Adrenal gland (tissue), 12 donors: ENCODE measurements around the gene SPRR3. TPM values are rescaled to one million over a fixed set of nuclear protein-coding genes. Genes with fewer than 3 reads are reported as not detected.

Experiments used
- DNase-seq, 7 donors: peaks; one replicate each; pipeline ENCODE4 v3.0.0-alpha.2; 2019 to 2020
- H3K27ac ChIP-seq, 5 donors: fragments of 200-600 bp; sonication (generic) in 4 of 5; 1 replicate in 3 of 5; 2 replicates in 2 of 5; pipeline versions ENCODE4 v1.5.1 to v1.8.0; 2016 to 2020; ENCODE audit warnings: mild to moderate bottlenecking in 1 of 5
- H3K27me3 ChIP-seq: fragments of 200-600 bp; 2 replicates; pipeline ENCODE4 v1.8.0; 2021
- H3K36me3 ChIP-seq, 2 donors: fragments of 200-600 bp; replicated peaks in 1 of 2; 1 replicate in 1 of 2; 2 replicates in 1 of 2; pipeline versions ENCODE4 v1.5.1 to v1.8.0; 2018 to 2022
- H3K4me1 ChIP-seq, 2 donors: fragments of 200-600 bp; replicated peaks in 1 of 2; 1 replicate in 1 of 2; 2 replicates in 1 of 2; pipeline versions ENCODE4 v1.5.1 to v1.8.0; 2018 to 2021
- H3K4me3 ChIP-seq, 4 donors: fragments of 200-600 bp; sonication (generic) in 3 of 4; one replicate each; pipeline ENCODE4 v1.5.1; 2016 to 2018
- H3K9me3 ChIP-seq, 3 donors: fragments of 200-600 bp; sonication (generic) in 1 of 3; replicated peaks in 1 of 3; 1 replicate in 2 of 3; 2 replicates in 1 of 3; pipeline versions ENCODE4 v1.5.1 to v1.8.0; 2016 to 2021
- CTCF ChIP-seq, 6 experiments: fragments of 450-650 bp in 4 of 6; fragments of 200-600 bp in 2 of 6; sonication (generic) in 1 of 6; IDR thresholded peaks; 1 replicate in 5 of 6; 2 replicates in 1 of 6; pipeline versions ENCODE4 v1.5.1 to v1.8.0; 2016 to 2021; ENCODE audit warnings: antibody characterized with exemption in 6 of 6, mild to moderate bottlenecking in 2 of 6, moderate library complexity in 1 of 6
- POLR2A ChIP-seq, 2 donors: fragments of 450-650 bp; IDR thresholded peaks; one replicate each; pipeline ENCODE4 v1.6.1; 2017; ENCODE audit warnings: antibody characterized with exemption in 2 of 2, mild to moderate bottlenecking in 2 of 2, moderate library complexity in 1 of 2
- whole genome bisulfite sequencing, 4 donors: extraction: QIAGEN DNeasy Blood & Tissue Kit in 2 of 4; methylation state at CpG; one replicate each; pipeline versions ENCODE4 v1.1.5 to v1.1.7; 2013 to 2017; 5-methylcytosine and 5-hydroxymethylcytosine counted together
- intact Hi-C, 2 donors: fragments of 100-400 bp; cut with DNase I; formaldehyde crosslinking; loops; one replicate each; pipeline versions ENCODE4 v1.14.1 to v1.15.0; 2022 to 2023
- polyA plus RNA-seq, 3 donors: library from polyadenylated mRNA; stranded (reverse); fragments of 200-250 nt in 2 of 3; fragments of 350-450 nt in 1 of 3; fragmentation: Illumina TruSeq in 1 of 3; extraction: RNeasy Lipid Tissue Mini Kit (QIAGEN cat#74804) in 1 of 3; gene quantifications; one replicate each; pipeline ENCODE4 v1.2.3, GENCODE V29; 2013 to 2014
- total RNA-seq, 9 donors: library from RNA; depleted of rRNA in 4 of 9; stranded (reverse); fragments of >200 nt in 4 of 9; fragments of 120-200 nt in 1 of 9; fragmentation: NEBNext Ultra II Directional in 1 of 9; extraction: Animal tissue kit (Norgen Biotek cat#: 25700) in 1 of 9; gene quantifications; one replicate each; pipeline versions ENCODE4 v1.1.0 to v1.2.4, GENCODE V29; 2013 to 2023
- donor health status: healthy with polysubstance abuse.
- donor health status: Bipolar disorder and iron deficiency.
- donor health status: DM: yes; HTN: yes; CAD: no.
- donor health status: DM: no; HTN: no; CAD: no.
- donor health status: DM: no; HTN: no; CAD: no.
- donor health status: DM: yes; HTN: yes; CAD: no.

SPRR3 gene
- total and polyA plus RNA-seq, 12 donors: 0.67 to 6.1 (median 2.5) TPM; not detected in 8

GRCh38 chr1:152995842-152996241 lies 5.7 kb upstream of the SPRR3 start:
- intact Hi-C loops: no loop called here
- WGBS, 4 donors: 0 to 50% (median 36%) methylated on average over 1 of the region's 1 CpG
- TF ChIP-seq CTCF (IDR thresholded peaks at IDR 0.05) (no peak), POLR2A (IDR thresholded peaks at IDR 0.05) (no peak)
- no peaks in the 10 kb centered on the region for H3K9me3 ChIP-seq
- no peak overlapping the region for H3K4me3 ChIP-seq
- no peaks in the 10 kb centered on the region for H3K4me1 ChIP-seq
- H3K36me3 ChIP-seq: no peaks in the 10 kb centered on the region
- H3K27me3 ChIP-seq: no peaks in the 10 kb centered on the region
- no peak for DNase-seq
- no peak overlapping the region for H3K27ac ChIP-seq

GRCh38 chr1:152996633-152997400 lies 4.7 kb upstream of the SPRR3 start:
- H3K4me3 ChIP-seq: no peak overlapping the region
- intact Hi-C loops: no loop called here
- no peaks in the 10 kb centered on the region for H3K36me3 ChIP-seq
- no peaks in the 10 kb centered on the region for H3K4me1 ChIP-seq
- H3K9me3 ChIP-seq: no peaks in the 10 kb centered on the region
- H3K27me3 ChIP-seq: no peaks in the 10 kb centered on the region
- no peak for TF ChIP-seq POLR2A (IDR thresholded peaks at IDR 0.05)
- no peak for TF ChIP-seq CTCF (IDR thresholded peaks at IDR 0.05)
- no peak overlapping the region for H3K27ac ChIP-seq
- WGBS, 4 donors: 32 to 40% (median 36%) methylated on average over 5 of the region's 5 CpGs
- no peak for DNase-seq

- no peak for DNase-seq
- Histone ChIP-seq H3K9me3 (no peaks in the 10 kb centered on the region), H3K4me1 (no peaks in the 10 kb centered on the region), H3K4me3 (no peak overlapping the region), H3K27ac (no peak overlapping the region), H3K36me3 (no peaks in the 10 kb centered on the region), H3K27me3 (no peaks in the 10 kb centered on the region)
- intact Hi-C loops: no loop called here
- no peak for TF ChIP-seq POLR2A (IDR thresholded peaks at IDR 0.05)
- 57 to 73% (median 69%) methylated on average over 7 of the region's 7 CpGs for WGBS, 4 donors
Measured at GRCh38 chr1:152997901-152998300, 3.6 kb upstream of the SPRR3 start.

- intact Hi-C loops: no loop called here
- Histone ChIP-seq H3K36me3 (no peaks in the 10 kb centered on the region), H3K4me3 (no peak overlapping the region), H3K4me1 (no peaks in the 10 kb centered on the region), H3K27me3 (no peaks in the 10 kb centered on the region), H3K27ac (no peak overlapping the region), H3K9me3 (no peaks in the 10 kb centered on the region)
- WGBS, 4 donors: 76 to 87% (median 80%) methylated on average over 4 of the region's 4 CpGs
- TF ChIP-seq CTCF (IDR thresholded peaks at IDR 0.05) (no peak), POLR2A (IDR thresholded peaks at IDR 0.05) (no peak)
- no peak for DNase-seq
Measured at GRCh38 chr1:152998476-152998875, 3.1 kb upstream of the SPRR3 start.

GRCh38 chr1:152999818-153000217 lies 1.7 kb upstream of the SPRR3 start:
- H3K36me3 ChIP-seq: no peaks in the 10 kb centered on the region
- 67 to 83% (median 77%) methylated on average over 6 of the region's 6 CpGs for WGBS, 4 donors
- intact Hi-C loops: no loop called here
- no peak overlapping the region for H3K4me3 ChIP-seq
- H3K4me1 ChIP-seq: no peaks in the 10 kb centered on the region
- H3K27me3 ChIP-seq: no peaks in the 10 kb centered on the region
- DNase-seq: no peak
- H3K27ac ChIP-seq: no peak overlapping the region
- TF ChIP-seq POLR2A (IDR thresholded peaks at IDR 0.05): no peak
- no peak for TF ChIP-seq CTCF (IDR thresholded peaks at IDR 0.05)
- H3K9me3 ChIP-seq: no peaks in the 10 kb centered on the region
